Measurements from ENCODE around the gene SLC22A23. TPM values are rescaled to one million over a fixed set of nuclear protein-coding genes. Genes with fewer than 3 reads are reported as not detected.
"Not testable (repeated sequence)": the region's sequence is repeated elsewhere in the genome, so short reads cannot be mapped to it uniquely, and the experiment has no call there.

The SLC22A23 gene
- total RNA-seq, 1 experiment from 2014 or later, result 10.1 TPM

DNA sequence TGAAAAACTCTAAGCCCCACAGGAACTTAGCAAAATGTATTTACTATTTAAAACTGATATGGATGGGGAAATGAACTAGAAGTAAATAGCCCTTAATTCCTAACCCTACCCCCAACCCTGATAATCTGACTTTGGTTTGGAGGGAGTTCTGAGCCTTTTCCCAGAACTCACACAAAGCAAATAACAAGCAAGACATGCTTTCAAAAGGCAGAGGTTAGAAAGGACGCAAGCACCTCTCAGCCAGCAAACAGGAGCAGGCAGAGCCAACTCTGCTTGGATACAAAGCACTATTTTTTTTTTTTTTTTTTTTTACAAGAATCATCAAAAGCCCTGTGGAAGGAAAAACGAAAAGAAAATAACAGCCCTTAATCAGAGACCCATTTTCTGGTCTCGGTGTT lies 58.7 kb downstream of the SLC22A23 start:
- in situ Hi-C loops (cut with HindIII; ENCODE audit: low pct_unique_long_range_greater_than_20kb, low sequenced_read_pairs), result no loop called here
- DNase-seq (ENCODE audit: low read depth), result no peak

DNA sequence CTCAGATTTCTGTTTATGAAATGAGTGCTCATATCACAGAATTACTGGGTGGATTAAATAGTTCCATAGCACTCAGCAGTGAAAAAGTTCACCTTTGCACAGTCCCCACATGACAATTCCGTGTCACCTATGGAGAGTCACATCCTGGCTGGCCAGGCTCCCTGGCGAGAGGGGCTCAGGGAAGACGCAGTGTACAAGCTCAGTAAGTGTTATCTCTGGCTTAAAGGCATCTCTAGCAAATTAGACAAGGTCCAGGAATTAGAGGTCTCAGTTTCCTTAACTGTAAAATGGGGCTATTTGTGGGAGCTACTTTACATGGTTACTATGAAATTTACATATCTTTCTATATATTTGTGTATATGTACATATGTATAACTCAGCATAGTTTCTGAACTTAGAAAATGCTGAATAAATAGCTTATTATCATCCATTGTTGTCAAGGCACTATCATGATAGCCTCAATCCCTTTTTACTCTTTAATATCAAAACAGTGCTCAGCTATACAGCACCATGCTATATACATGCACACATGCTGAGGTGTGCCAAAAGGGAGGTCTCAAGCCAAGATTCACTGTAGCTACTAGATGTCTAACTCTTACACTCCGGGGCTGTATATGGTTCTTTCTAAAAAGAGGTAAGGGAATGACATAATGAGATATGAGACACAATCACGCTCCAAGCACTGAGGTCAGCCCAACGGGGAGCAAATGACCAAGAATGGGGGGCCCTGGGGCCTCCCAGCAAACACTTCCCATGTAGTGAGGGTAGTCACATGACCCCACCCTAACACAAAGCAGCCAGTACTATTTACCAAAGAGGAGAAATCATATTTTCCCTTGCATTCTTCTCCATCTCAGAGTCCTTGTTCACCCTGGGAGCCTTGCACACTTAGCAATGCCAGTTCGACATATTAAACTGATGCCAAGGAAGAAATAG lies 59.4 kb downstream of the SLC22A23 start:
- in situ Hi-C loops (cut with HindIII; ENCODE audit: low pct_unique_long_range_greater_than_20kb, low sequenced_read_pairs), result no loop called here
- DNase-seq (ENCODE audit: low read depth), result no peak

DNA sequence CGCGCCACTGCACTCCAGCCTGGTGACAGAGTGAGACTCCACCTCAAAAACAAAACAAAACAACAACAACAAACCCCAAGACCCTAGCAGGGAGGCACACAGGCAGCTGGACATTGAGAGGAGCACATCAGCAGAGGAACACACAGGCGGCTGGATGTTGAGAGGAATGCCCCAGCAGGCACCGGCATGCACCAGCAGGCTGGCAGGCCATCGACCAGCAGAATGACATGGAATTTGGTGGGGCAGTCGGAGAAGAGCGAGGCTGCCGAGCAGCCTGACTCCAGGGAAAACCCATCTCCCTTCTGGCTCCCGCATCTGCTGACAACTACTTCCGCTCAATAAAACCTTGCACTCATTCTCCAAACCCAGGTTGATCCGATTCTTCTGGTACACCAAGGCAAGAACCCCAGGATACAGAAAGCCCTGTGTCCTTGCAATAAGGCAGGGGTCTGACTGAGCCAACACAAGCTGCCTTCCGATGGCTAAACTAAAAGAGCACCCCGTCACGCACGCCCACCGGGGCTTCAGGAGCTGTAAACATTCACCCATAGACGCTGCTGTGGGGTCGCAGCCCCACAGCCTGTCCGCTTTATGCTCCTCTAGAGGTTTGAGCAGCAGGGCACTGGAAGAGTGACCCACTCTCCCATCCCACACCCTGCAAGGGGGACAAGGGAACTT lies 60.2 kb downstream of the SLC22A23 start:
- DNase-seq (ENCODE audit: low read depth), result no peak
- in situ Hi-C loops (cut with HindIII; ENCODE audit: low pct_unique_long_range_greater_than_20kb, low sequenced_read_pairs), result no loop called here

DNA sequence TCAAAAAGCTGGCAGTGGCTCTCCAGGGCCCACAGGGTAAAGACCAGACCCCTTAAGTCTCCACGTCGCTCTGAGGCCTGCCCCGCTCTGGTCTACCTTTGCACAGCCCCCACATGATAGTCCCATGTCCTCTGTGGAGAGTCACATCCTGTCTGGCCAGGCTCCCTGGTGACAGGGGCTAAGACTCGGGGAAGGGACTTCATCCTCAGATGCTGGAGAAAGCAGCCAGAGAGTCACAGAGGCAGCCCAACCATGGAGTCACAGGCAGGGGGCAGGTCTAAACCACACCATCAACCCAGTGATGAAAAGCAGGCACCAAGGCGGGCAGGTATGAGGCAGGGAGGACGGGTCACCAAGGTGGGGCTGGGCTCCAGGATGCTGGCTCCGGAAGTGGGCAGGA lies 62.2 kb downstream of the SLC22A23 start:
- DNase-seq (ENCODE audit: low read depth), result no peak
- in situ Hi-C loops (cut with HindIII; ENCODE audit: low pct_unique_long_range_greater_than_20kb, low sequenced_read_pairs), result no loop called here

DNA sequence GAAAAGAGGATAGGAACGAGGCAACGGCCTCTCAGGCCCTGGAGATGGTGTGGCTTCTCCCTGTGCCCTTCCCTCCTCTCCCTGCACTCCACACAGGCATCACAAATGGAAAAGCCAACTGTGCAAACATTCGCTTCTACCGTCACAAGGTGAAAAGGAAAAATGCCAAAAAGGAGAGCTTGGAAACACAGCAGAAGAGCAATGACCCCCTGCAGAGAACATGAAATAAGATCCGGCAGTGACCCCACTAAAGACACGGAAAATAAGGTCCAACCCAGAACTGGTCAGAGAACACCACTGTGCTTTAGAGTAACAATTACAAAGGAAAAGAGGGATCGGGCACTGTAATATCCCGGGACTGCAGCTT lies 63.0 kb downstream of the SLC22A23 start:
- in situ Hi-C loops (cut with HindIII; ENCODE audit: low pct_unique_long_range_greater_than_20kb, low sequenced_read_pairs), result no loop called here

DNA sequence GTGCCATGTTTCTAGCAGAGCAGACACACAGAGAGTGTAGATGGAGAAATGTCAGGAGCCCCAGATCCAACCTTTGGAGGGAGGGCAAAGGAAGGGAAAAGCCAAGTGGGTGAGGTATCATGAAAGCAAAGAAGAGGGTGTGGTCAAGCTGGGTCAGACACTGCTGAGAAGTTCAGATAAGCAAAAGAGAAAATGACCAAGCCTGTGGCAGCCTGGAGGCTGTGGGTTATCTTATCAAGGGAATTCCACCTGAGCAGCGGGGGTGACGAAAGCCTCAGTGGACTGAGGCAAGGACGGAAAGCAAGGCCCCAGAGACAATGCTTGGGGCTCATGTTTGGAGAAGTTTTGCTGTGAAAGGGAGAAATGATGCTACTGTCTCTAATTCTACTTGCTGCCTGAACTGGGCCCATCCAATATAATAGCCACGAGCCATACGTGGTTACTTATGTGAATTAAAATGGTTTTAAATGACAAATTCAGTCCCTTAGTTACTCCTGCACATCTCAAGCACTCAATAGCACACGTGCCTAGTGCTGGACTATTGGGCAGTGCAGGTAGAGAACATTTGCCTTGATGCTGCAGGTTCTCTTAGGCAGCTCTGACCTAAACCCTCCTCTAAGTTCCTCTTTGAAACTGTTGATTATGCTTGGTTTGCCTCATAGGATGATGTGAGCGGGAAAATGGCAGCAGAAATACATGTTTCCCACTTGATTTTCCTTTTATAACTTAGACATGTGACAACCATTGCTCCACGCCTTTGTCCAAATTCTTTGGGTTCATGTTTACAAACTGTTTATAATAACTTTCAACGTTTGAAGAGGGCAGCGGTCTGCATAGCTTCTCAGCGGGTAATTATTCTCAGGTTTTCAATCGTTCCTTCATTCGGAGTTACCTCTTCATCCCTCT lies 63.7 kb downstream of the SLC22A23 start:
- in situ Hi-C loops (cut with HindIII; ENCODE audit: low pct_unique_long_range_greater_than_20kb, low sequenced_read_pairs), result no loop called here
- DNase-seq (ENCODE audit: low read depth), result no peak

More for the DNA sequence above, 63.0 kb downstream of the SLC22A23 start:
- no peak for DNase-seq (ENCODE audit: low read depth)

DNA sequence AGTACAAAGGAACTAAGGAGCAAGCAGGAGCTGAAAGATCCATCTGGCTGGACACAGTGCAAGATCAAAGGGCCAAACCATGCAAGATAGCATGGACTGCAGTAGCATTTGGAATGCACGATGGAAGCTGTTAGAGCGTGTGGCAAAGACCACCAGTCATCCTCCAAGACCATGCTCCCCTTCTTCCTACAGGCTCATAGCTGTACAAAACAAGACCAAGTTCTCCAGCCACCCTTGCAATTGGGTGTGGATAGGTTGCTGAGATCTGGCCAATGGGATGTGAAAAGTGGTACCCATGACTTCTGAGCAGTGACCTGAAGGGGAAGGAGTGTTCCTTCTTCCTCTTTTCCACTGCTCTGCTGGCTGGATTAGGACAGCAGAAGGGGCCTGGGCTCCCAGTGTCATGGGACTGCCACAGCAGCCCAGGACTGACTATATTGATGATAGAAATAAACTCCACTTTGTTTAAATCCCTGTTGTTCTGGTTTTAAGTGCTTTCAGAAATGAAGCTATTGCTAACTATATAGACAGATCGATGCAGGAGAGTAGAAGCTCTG lies 64.9 kb downstream of the SLC22A23 start:
- in situ Hi-C loops (cut with HindIII; ENCODE audit: low pct_unique_long_range_greater_than_20kb, low sequenced_read_pairs), result no loop called here
- no peak for DNase-seq (ENCODE audit: low read depth)

DNA sequence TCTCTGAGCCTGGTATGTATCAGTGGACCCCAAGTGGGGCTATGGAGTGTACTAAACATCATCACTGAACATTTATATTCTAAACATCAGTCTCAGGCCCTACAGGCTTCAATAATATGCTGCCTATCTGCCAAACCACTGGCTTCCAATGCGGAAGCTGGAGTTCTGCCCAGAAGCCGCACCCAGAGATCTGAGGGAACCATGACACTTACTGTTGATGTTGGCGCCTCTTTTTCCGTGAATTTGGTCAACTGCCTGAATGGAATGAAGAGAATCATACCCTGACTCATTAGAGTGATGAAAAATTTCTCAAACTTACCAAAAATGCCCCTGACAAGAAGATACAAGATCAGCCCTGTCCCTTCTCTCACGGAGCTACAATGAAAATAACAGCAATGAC lies 66.2 kb downstream of the SLC22A23 start:
- peak; percentile 68 for DNase-seq (ENCODE audit: low read depth)
- in situ Hi-C loops (cut with HindIII; ENCODE audit: low pct_unique_long_range_greater_than_20kb, low sequenced_read_pairs), result no loop called here

DNA sequence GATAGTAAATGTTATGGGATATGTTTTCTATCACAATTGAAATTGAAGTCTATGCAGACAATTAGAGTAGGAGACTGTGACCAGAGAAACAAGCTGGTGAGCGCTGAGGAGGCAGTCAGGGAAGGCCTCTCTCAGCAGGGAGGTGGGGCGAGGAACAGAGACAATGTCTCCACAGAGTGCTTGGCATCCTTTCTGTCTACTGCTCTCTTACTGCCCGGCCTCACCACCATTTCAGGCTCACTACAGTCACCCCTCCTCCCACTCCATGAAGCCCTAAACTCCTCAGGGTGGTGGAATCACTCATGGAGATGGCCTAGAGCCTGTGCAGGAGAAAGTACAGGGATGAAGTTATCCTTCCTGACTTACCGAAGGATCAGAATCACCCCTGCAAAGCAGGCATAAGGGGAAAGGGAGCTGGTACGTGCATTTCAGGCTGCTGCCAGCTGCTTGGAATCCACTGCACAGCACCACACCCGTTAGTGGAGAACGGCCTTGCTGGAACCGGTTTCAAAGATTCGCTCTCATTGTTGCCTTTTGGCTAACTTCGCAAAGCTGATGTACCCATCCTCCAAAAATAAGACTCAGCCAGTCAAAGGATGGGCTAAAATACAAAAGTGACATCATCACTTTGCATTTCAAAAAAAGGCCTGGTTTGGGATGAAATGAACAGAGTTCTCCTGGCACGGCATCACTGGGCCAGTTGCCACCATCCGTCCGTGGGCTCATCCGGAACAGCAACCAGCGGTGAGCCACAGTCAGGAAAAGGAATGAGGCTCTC lies 67.3 kb downstream of the SLC22A23 start:
- no peak for DNase-seq (ENCODE audit: low read depth)
- in situ Hi-C loops (cut with HindIII; ENCODE audit: low pct_unique_long_range_greater_than_20kb, low sequenced_read_pairs), result no loop called here

DNA sequence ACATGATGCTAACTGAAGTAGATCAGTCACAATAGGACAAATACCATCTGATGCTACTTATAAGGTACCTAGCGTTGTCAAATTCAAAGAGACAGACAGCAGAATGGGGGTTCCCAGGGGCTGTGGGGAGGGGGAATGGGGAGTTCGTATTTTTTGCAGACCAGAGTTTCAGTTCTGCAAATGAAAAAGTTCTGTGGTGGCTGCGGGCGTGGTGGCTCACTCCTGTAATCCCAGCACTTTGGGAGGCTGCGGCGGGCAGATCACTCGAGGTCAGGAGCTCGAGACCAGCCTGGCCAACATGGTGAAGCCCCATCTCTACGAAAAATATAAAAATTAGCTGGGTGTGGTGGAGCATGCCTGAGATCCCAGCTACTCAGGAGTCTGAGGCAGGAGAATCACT lies 68.1 kb downstream of the SLC22A23 start:
- no peak for DNase-seq (ENCODE audit: low read depth)

DNA sequence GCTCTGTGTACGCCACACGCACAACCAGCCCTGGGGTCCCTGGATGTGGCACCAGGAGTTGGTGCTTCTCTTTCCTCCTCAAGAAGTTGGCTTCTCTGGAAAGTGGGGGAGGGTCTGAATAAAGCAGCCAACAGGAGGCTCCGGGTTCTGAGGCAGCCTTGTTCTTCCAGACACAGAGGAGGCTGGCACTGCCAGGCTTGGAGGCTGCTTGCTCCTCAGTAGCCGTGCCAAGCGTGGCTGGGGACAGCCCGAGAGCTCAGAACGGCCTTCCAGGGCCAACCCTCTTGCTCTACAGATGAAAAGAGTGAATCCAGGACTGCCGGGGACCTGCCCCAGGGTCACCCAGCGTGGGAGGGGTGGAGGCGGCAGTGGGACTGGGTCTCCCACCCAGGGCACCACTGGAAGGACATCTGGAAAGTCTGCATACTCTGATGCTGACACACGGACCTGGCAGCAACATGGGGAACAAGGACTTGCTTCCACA lies 70.4 kb downstream of the SLC22A23 start:
- in situ Hi-C loops (cut with HindIII; ENCODE audit: low pct_unique_long_range_greater_than_20kb, low sequenced_read_pairs), result no loop called here
- DNase-seq (ENCODE audit: low read depth), result no peak

More for the DNA sequence above, 68.1 kb downstream of the SLC22A23 start:
- in situ Hi-C loops (cut with HindIII; ENCODE audit: low pct_unique_long_range_greater_than_20kb, low sequenced_read_pairs), result no loop called here

DNA sequence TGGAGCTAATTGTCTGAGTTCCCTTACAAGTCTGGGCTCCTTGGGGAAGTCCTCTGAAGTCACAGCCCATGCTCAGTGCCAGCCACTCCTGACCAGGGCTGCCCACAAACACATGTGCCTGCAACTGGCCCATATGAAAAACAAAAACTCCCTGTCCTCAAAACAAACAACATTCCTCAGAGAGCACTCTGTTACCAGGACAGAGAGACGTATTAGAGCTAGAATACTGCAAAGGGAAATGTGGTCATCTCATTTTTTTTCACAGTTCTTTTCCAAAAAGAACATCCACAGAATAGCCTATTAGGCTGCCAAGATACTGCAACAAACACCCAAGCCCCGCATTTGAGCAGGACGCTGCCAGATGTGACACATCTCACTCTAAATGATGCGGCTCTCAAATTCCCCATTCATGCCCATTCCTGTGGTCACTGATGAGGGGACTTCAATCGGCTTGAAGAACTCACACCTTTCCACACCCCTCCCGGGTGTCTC lies 71.1 kb downstream of the SLC22A23 start:
- DNase-seq (ENCODE audit: low read depth), result no peak
- in situ Hi-C loops (cut with HindIII; ENCODE audit: low pct_unique_long_range_greater_than_20kb, low sequenced_read_pairs), result no loop called here

- DNase-seq (ENCODE audit: low read depth); in situ Hi-C loops (cut with HindIII; ENCODE audit: low pct_unique_long_range_greater_than_20kb, low sequenced_read_pairs): not testable (repeated sequence)
Measured at GRCh38 chr6:3385181-3385580, 71.7 kb downstream of the SLC22A23 start.

- in situ Hi-C loops (cut with HindIII; ENCODE audit: low pct_unique_long_range_greater_than_20kb, low sequenced_read_pairs), result no loop called here
- DNase-seq (ENCODE audit: low read depth), result no peak
Measured at GRCh38 chr6:3384241-3385143, 72.4 kb downstream of the SLC22A23 start.

DNA sequence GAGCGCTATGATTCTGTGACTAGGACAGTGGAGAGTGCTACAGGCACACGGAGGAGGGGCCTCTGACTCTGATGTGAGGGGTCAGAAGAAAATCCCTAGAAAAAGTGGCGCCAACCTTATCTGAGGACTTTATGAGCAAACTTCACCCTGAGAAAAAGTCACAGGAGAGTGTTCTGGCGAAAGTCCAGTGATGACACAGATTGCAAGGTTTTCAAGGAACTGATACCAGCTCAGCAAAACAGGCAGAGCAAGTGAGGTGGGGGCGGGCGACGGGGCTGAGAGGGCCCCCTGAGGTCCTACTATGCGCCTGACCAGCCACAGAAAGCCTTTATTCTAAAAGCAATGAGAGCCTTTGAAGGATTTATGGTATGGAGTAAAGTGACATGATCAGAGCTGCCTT lies 73.3 kb downstream of the SLC22A23 start:
- peak; percentile 51 for DNase-seq (ENCODE audit: low read depth)
- in situ Hi-C loops (cut with HindIII; ENCODE audit: low pct_unique_long_range_greater_than_20kb, low sequenced_read_pairs), result no loop called here

Data from Caki2 (cell line).